Prostate gland (tissue), 2 donors: ENCODE results near the gene PPP1R12B.

ENCODE experiments used
- CTCF ChIP-seq, 4 experiments: fragments of 200-600 bp in 2 of 4; fragments of 450-650 bp in 2 of 4; sonication (generic) in 2 of 4; IDR thresholded peaks; 1 replicate in 3 of 4; 2 replicates in 1 of 4; pipeline ENCODE4 v1.5.1; 2016 to 2019; ENCODE audit warnings: antibody characterized with exemption in 4 of 4, mild to moderate bottlenecking in 2 of 4, moderate library complexity in 2 of 4
- POLR2A ChIP-seq: fragments of 450-650 bp; IDR thresholded peaks from one replicate; pipeline ENCODE4 v1.6.1; 2016; ENCODE audit warnings: antibody characterized with exemption, mild to moderate bottlenecking
- POLR2AphosphoS5 ChIP-seq: sonication (generic); formaldehyde crosslinking; IDR thresholded peaks from one replicate; pipeline ENCODE4 v1.6.1; 2017; ENCODE audit warnings: antibody characterized with exemption

GRCh38 chr1:202348509-202349205 lies at the start of gene PPP1R12B:
- TF ChIP-seq CTCF (IDR thresholded peaks at IDR 0.05) (peak in 1 of 4 experiments; percentile 16), POLR2A (peak; percentile 57), POLR2AphosphoS5 (peak; percentile 99)
